Head of caudate nucleus (tissue), 42 donors: ENCODE measurements around the gene DPF3.

Experiments used
- DNase-seq, 42 donors: peaks; one replicate each; pipeline versions ENCODE4 v3.0.0 to v3.0.0-alpha.2; 2020 to 2021; ENCODE audit warnings: mixed read lengths in 7 of 42
- intact Hi-C: fragments of 100-400 bp; cut with DNase I; formaldehyde crosslinking; loops from one replicate; pipeline ENCODE4 v1.15.0; 2022

Gene DPF3

GRCh38 chr14:72740966-72741825, 152.7 kb downstream of the DPF3 start:
- DNase-seq, result peak in 4 of 42 donors; percentile 1 to 37 (median 12)

DNA sequence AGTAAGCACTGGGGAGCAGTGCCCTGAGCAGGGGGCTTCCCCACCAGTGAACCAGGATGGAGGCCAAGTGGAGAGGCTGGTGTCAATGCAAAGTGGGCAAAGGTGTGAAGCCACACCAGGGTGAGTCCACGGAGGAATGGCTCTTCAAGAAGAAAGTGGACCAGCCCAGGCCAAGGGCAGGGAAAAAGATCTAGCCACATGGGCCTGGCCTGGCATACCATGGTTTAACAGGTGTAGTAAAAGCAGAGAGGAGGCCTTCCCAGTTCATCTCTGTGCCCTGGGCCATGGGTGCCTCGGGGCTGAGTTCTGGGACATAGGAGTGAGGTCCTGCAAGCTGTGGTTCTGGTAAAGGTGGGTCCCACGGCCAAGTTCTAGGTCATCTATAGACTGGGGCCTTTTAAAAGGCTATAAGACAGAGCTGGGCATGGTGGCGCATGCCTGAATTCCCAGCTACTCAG, 153.4 kb downstream of the DPF3 start:
- intact Hi-C loops, result no loop called here
- DNase-seq, result peak in 4 of 42 donors; percentile 1 to 35 (median 14)

More at GRCh38 chr14:72740966-72741825, 152.7 kb downstream of the DPF3 start:
- intact Hi-C loops, result no loop called here

- peak in 4 of 42 donors; percentile 0 to 22 (median 11) for DNase-seq
- intact Hi-C loops, result no loop called here
These were observed 154.2 kb downstream of the DPF3 start for GRCh38 chr14:72739446-72740405.

GRCh38 chr14:72738161-72738611, 155.7 kb downstream of the DPF3 start:
- intact Hi-C loops, result no loop called here
- DNase-seq, result peak in 4 of 42 donors; percentile 4 to 33 (median 12)

GRCh38 chr14:72737560-72737943, 156.3 kb downstream of the DPF3 start:
- DNase-seq, result peak in 4 of 42 donors; percentile 4 to 34 (median 10)
- intact Hi-C loops, result no loop called here

GRCh38 chr14:72736786-72737559, 156.9 kb downstream of the DPF3 start:
- peak in 6 of 42 donors; percentile 8 to 40 (median 17) for DNase-seq
- intact Hi-C loops, result no loop called here

DNA sequence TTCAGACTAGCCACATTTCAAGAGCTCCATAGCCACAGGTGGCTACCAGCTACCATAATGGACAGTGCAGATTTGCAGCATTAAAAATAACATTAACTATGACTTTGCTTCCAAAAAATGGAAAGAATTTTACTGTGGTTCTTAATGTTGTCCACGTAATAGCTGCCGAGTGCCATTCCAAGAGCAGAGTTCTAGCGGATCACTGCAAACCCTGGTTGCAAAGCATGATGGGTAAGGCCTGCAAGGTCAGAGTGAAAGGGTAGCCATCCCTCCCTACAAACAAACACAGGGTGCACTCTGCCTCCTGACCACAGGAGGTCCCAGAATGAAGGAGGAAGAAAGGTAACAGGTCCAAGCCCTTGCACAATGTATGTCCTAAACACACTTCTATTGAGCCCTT, 157.6 kb downstream of the DPF3 start:
- peak in 1 of 42 donors; percentile 0 for DNase-seq
- intact Hi-C loops, result no loop called here

- DNase-seq, result no peak
- intact Hi-C loops, result no loop called here
These were observed 161.7 kb downstream of the DPF3 start for GRCh38 chr14:72732022-72732780.

- intact Hi-C loops, result no loop called here
- peak in 8 of 42 donors; percentile 28 to 63 (median 48) for DNase-seq
These were observed 162.5 kb downstream of the DPF3 start for GRCh38 chr14:72731252-72732020.

DNA sequence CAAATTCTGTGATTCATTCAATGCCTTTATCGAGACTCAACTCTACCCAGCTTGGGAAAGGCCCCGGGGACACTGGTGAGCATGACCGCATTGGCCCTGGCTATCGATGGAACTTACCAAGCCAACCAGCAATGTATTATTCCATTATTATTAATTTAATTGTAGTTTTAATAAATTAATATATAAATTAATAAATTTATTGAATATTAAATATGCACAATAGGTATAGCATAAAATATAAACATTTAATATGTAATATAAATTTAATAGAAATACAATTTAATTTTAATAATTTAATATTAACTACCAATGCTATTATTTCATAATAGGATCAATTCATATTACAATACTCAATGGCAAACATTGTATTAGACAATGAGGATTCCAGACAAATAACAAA, 163.4 kb downstream of the DPF3 start:
- DNase-seq, result peak in 1 of 42 donors; percentile 24

GRCh38 chr14:72726444-72726843, 167.5 kb downstream of the DPF3 start:
- DNase-seq, result peak in 7 of 42 donors; percentile 24 to 68 (median 38)
- intact Hi-C loops, result no loop called here

More for the DNA sequence above, 163.4 kb downstream of the DPF3 start:
- intact Hi-C loops, result no loop called here

GRCh38 chr14:72723858-72724530, 169.9 kb downstream of the DPF3 start:
- no peak for DNase-seq
- intact Hi-C loops, result no loop called here

GRCh38 chr14:72722201-72722785, 171.6 kb downstream of the DPF3 start:
- intact Hi-C loops, result no loop called here
- no peak for DNase-seq

DNA sequence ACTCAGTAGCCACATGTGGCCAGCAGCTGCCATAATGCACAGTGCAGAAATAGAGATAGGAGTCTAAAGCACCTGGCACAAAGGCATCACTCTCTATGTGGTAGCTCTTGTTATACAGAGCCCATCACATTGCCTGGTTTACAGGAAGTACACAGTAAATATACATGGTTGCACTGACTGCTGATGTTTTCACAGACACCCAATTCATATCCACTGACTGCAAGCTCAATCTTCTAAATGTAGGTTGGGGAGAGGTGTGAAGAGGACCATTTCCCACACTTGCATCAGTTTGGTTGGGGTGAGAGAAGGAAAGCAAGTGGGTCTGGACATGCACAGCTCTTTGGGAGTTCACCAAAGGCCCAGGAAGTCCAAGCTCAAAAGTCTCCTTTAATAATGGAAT, 172.8 kb downstream of the DPF3 start:
- intact Hi-C loops, result no loop called here
- no peak for DNase-seq

GRCh38 chr14:72717220-72717619, 176.7 kb downstream of the DPF3 start:
- intact Hi-C loops, result loop anchor here (10.0 kb wide), 1 partner anchor 178 kb away; the partner anchor contains the start of gene DPF3
- DNase-seq, result no peak

DNA sequence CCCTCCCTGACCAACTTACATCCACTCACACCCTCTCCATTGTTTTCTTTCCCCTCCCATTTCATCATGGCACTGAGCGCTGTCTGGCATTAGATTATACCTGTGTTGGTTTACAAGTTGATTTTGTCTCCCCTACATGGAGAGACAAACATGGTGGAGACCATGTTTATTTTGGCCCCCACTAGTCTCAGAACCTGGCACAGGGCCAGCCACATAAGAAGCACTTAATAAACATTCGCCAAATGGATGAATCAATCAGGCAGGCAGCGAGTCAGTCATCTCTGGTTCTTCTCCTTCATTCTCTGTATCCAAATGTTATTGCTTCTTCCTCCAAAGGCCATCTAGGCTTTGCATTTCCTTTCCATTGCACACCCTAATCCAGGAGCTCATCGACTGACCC, 177.4 kb downstream of the DPF3 start:
- peak in 1 of 42 donors; percentile 21 for DNase-seq
- intact Hi-C loops, result loop anchor here (10.0 kb wide), 1 partner anchor 178 kb away; the partner anchor contains the start of gene DPF3
